GM13977 (cell line): ENCODE data around the gene CCN2.

Source experiments
- DNase-seq: peaks from one replicate; pipeline ENCODE4 v3.0.0; 2012; ENCODE audit warnings: low spot score
- in situ Hi-C: fragments of 300-500 bp; cut with MboI; formaldehyde crosslinking; loops from one replicate; pipeline ENCODE4 v1.12.0; 2022; ENCODE audit warnings: low sequenced_read_pairs, low pct_unique_long_range_greater_than_20kb, mixed read lengths, inconsistent platforms; ENCODE audit not compliant: unreplicated experiment
- TF ChIP-seq, protein P1 (sequence below): IDR thresholded peaks from 2 replicates; pipeline ENCODE4 v1.5.1; 2012; ENCODE audit warnings: mild to moderate bottlenecking, control low read depth; ENCODE audit not compliant: insufficient read depth; ENCODE audit errors: extremely low read depth, missing control alignments

CCN2 gene

DNA sequence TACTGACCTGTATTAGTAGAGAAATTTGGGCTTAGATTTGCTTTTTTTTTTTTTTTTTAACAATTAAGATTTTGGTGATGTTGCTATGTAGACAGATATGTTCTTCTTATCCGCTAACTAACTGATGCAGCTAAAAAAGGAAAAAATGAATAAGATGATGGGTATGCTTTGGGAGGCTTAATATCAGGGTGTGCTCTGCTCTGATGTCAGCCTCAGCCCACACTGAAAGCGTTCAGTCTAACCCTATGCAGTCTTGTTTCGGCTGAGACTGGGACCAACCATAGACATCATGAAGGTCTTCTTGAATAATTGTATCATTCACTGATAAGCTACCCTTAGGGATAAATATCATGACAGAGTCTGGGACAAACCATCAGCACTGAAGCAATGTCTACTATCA, 6.9 kb upstream of the CCN2 start:
- in situ Hi-C loops = no loop called here
- TF ChIP-seq, protein P1, sequence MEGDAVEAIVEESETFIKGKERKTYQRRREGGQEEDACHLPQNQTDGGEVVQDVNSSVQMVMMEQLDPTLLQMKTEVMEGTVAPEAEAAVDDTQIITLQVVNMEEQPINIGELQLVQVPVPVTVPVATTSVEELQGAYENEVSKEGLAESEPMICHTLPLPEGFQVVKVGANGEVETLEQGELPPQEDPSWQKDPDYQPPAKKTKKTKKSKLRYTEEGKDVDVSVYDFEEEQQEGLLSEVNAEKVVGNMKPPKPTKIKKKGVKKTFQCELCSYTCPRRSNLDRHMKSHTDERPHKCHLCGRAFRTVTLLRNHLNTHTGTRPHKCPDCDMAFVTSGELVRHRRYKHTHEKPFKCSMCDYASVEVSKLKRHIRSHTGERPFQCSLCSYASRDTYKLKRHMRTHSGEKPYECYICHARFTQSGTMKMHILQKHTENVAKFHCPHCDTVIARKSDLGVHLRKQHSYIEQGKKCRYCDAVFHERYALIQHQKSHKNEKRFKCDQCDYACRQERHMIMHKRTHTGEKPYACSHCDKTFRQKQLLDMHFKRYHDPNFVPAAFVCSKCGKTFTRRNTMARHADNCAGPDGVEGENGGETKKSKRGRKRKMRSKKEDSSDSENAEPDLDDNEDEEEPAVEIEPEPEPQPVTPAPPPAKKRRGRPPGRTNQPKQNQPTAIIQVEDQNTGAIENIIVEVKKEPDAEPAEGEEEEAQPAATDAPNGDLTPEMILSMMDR = no peak
- DNase-seq = no peak

DNA sequence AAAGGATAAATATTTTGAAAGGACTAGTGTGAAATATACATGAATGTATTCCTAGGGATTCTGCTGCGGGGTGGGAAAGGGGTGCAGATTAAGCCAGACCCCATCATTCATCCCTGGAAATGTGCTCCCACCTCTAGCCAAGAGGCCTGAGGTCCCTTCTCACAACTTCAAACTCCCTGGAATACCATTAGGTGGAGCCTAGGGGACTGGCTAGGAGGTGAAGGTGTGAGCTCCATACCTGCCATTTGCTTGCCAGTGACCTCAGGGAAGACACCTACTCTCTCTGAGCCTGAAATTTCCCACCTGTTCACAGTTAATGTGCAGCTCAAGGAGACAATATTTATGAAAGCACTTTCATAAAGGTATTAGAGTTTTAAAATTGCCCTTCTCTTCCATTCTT, 4.7 kb upstream of the CCN2 start:
- TF ChIP-seq, protein P1 = no peak
- in situ Hi-C loops = no loop called here
- no peak for DNase-seq

DNA sequence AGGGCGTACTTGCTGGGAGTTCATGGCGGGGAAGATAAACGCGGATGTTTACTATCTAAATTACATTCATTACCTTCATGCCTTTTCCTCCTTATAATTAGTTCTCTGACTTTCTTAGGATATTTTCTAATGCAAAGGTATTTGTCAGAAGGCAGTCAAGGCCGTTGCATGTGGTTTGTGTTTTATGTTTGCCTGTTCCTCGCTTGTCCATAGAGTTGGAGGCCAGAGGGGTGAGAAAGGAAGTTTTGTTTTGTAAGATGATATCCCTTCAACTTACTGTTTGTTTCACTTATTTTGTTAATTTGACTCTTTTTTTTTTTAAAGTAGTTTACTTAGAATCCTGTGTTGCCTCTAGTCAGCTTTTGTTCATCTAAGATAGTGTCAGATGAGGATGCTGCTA, 4.0 kb upstream of the CCN2 start:
- in situ Hi-C loops = no loop called here
- TF ChIP-seq, protein P1 = no peak
- DNase-seq = no peak

DNA sequence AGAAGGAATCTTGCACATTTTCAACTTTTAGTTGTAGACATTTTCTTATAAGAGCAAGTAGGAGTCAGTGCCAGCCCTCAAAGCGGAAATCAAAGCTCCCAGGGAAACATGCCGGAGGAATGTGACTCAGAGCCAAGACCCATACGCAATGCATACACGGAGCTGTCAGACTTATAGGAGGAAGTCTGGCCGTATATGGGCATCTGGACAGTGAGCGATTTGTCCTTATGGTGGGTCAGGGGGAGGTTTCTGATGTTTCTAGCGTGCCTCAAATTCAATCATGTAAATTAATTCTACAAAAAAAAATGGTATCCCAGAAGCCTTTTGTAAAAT, 3.6 kb upstream of the CCN2 start:
- TF ChIP-seq, protein P1 = no peak
- in situ Hi-C loops = no loop called here
- DNase-seq = no peak

DNA sequence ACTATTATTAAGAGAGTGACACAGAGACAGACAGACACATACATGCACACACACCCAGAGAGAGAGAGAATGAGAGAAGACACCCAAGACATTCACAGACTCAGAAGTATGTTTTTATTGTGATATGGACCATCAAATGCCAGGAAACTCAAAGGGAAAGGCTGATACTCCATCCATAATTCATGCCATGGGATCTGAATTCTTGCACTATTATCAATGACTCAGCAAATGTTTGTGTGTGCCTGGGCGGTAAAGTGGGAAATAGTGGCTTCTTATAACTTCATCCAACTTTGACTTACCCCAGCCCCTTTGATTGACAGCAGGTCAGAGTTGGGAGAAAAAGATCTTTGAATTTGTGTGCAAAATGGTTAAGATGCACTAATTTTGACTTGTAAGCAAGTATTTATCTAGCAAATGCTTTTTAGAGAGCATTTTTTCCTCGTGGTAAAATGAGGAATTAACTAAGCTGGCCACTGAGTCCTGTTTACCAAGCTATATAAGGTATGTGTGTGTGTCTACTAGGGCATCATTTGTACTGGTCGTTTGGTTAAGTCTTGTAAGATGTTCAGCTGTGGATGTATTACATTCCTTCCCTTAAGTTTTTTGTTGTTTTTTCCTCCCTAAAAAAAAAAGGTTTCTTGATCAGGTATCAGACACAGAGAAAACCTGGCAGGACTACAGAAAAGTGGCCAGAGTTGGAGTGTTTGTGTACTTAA, 3.0 kb upstream of the CCN2 start:
- in situ Hi-C loops = no loop called here
- no peak for DNase-seq
- TF ChIP-seq, protein P1 = no peak

DNA sequence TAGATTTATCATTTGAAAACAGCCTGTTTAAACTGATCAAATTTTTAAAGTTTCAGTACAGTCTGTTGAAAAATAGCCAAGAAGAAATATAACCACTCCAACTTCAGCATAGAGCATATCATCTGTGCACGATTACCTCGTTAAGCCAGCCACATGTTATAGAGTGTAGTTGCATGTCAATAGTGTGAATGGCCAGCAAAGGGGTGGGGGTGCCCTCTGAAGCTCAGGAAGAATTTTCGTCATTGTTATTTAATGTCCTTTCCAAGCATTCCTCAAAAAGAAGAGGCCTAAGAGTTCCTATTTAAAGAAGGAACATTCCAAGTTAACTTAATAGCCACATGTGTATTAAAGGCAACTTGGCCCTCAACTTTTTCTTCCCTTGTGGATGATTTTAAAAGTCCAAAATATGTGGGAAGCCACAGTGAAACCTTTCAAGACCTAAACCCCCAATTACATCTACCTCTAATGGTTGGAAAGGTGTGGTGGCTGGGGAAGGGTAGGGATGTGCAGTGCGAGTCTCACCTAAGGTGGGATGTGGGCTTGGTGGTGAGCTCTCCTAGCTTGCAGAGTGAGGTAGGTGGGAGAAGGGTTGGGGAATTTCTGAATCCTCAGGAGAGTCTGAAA, 1.8 kb upstream of the CCN2 start:
- in situ Hi-C loops = no loop called here
- DNase-seq = no peak
- TF ChIP-seq, protein P1 = no peak
